ENCODE results near the gene SLC39A1. TPM values are rescaled to one million over a fixed set of nuclear protein-coding genes. Genes with fewer than 3 reads are reported as not detected.

SLC39A1 gene
- total and polyA plus RNA-seq, 2 of the 8 experiments (the other 6 are each of a cell fraction or from before 2014, with no cell fraction given), result 238 to 337 TPM

DNA sequence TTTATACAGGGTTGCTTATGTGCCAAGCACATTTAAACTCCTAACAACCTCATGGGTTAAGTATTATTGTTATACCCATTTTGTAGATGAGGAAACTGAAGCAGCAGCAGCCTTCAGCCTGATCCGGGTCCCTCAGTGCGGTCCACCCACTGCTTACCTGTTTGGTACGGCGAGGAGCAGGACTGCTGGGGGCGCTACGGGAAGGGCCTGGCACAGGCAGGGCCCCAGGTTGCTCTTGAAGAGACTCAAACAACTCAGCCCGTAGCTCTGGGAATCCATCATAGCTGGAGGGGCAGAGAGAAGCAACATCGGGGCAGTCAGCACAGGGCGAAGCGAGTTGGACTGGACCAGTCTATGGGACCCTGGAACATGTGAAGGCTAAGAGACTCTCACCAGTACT is 26.0 kb downstream of the SLC39A1 start (continued):
- TF ChIP-seq, protein P1, sequence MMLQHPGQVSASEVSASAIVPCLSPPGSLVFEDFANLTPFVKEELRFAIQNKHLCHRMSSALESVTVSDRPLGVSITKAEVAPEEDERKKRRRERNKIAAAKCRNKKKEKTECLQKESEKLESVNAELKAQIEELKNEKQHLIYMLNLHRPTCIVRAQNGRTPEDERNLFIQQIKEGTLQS (IDR thresholded peaks at IDR 0.05; ENCODE audit: insufficient read depth, low read depth, low read length), result no peak
- TF ChIP-seq POLR2AphosphoS5 (IDR thresholded peaks at IDR 0.05; ENCODE audit: low read depth, low read length) (no peak), NANOG (IDR thresholded peaks at IDR 0.05; ENCODE audit: insufficient read depth, low read depth, low read length, poor library complexity, severe bottlenecking) (no peak), SIRT6 (IDR thresholded peaks at IDR 0.05; ENCODE audit: low read length) (no peak), HDAC6 (IDR thresholded peaks at IDR 0.05; ENCODE audit: low read depth, low read length) (no peak), BACH1 (IDR thresholded peaks at IDR 0.05; ENCODE audit: low read length) (no peak)
